Fibroblast of villous mesenchyme (primary cell): Measurements from ENCODE around the gene RASSF7. TPM values are rescaled to one million over a fixed set of nuclear protein-coding genes. Genes with fewer than 3 reads are reported as not detected.

Experiments used
- DNase-seq: peaks from one replicate; pipeline ENCODE4 v3.0.0-alpha.2; 2010; ENCODE audit warnings: low read depth
- H3K4me3 ChIP-seq: 2 replicates; pipeline ENCODE4 v1.5.1; 2011; ENCODE audit warnings: low read depth, mild to moderate bottlenecking, low read length
- total RNA-seq: library from RNA; depleted of rRNA; stranded (reverse); fragments of >200 nt; gene quantifications from 2 replicates; pipeline ENCODE4 v1.2.3, GENCODE V29; 2012
- TF ChIP-seq, protein P1 (sequence below): IDR thresholded peaks from 2 replicates; pipeline ENCODE4 v1.5.1; 2012; ENCODE audit warnings: low read depth, mild to moderate bottlenecking, low read length; ENCODE audit not compliant: insufficient read depth

RASSF7 gene
- total RNA-seq, 1 donor: 15.5 TPM

GRCh38 chr11:548700-549603 is 11.8 kb upstream of the RASSF7 start:
- TF ChIP-seq, protein P1, sequence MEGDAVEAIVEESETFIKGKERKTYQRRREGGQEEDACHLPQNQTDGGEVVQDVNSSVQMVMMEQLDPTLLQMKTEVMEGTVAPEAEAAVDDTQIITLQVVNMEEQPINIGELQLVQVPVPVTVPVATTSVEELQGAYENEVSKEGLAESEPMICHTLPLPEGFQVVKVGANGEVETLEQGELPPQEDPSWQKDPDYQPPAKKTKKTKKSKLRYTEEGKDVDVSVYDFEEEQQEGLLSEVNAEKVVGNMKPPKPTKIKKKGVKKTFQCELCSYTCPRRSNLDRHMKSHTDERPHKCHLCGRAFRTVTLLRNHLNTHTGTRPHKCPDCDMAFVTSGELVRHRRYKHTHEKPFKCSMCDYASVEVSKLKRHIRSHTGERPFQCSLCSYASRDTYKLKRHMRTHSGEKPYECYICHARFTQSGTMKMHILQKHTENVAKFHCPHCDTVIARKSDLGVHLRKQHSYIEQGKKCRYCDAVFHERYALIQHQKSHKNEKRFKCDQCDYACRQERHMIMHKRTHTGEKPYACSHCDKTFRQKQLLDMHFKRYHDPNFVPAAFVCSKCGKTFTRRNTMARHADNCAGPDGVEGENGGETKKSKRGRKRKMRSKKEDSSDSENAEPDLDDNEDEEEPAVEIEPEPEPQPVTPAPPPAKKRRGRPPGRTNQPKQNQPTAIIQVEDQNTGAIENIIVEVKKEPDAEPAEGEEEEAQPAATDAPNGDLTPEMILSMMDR: no peak
- no peak overlapping the region for H3K4me3 ChIP-seq
- no peak for DNase-seq

- H3K4me3 ChIP-seq: no peak overlapping the region
- DNase-seq: no peak
- TF ChIP-seq, protein P1: no peak
Measured at GRCh38 chr11:550021-550745, 10.6 kb upstream of the RASSF7 start.

GRCh38 chr11:550746-551085 is 10.1 kb upstream of the RASSF7 start:
- H3K4me3 ChIP-seq: no peak overlapping the region
- no peak for DNase-seq
- TF ChIP-seq, protein P1: no peak

GRCh38 chr11:551131-551530 is 9.6 kb upstream of the RASSF7 start:
- no peak overlapping the region for H3K4me3 ChIP-seq
- no peak for DNase-seq
- TF ChIP-seq, protein P1: no peak

- DNase-seq: no peak
- TF ChIP-seq, protein P1: no peak
- no peak overlapping the region for H3K4me3 ChIP-seq
Measured at GRCh38 chr11:551596-551995, 9.2 kb upstream of the RASSF7 start.

DNA sequence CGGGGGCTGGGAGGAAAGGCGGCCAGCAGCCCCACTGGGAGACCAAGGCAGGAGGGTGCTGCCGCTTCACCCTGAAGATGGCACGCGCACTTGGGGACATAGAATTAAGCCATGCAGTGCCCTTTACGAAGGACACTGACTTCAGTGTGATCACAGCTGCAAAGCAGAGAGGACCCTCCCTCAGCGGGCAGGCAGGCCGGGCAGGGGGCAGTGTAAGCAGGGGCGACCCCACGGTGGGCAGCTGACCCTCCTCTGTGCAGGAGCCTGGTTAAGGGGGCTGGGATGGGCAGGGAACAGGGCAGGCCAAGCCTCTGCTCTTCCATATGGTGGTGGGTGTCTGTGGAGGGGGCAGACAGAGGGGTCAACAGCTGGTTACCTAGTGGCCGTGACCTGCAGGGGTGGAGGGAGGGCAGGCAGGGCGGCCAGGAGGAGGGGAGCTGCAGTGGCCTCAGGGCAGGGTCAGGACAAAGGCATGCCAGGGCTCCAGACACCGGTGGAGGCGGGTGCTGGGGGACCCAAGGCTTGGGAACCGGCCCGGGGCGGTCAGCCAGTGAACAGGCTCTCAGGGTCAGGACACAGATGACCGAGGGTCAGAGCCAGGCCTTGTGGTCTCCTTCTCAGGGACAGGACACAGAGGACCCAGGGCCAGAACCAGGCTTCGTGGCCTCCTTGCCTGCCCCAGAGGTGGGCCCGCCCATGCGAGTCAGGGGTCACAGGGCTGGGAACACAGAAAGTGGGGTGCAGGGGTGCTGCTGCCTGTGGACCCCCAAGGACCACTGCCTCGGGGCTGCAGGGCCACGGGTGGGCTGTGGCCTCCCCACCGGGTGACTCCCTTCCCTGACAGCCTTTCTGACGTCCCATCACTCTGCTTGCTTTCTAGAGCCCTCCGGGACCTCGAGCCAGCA is 7.4 kb upstream of the RASSF7 start:
- TF ChIP-seq, protein P1: no peak
- no peak overlapping the region for H3K4me3 ChIP-seq
- no peak for DNase-seq
